Mucosa of stomach (tissue), 1 donor: ENCODE measurements around the gene PPP2R1B.

Experiments
- H3K27me3 ChIP-seq: one replicate; pipeline ENCODE4 v1.7.0; 2013; ENCODE audit warnings: mild to moderate bottlenecking, low read length; ENCODE audit not compliant: control insufficient read depth, insufficient read depth
- H3K36me3 ChIP-seq: one replicate; pipeline ENCODE4 v1.7.0; 2013; ENCODE audit warnings: low read length; ENCODE audit not compliant: control insufficient read depth, insufficient read depth
- H3K4me1 ChIP-seq: one replicate; pipeline ENCODE4 v1.7.0; 2013; ENCODE audit warnings: mild to moderate bottlenecking, low read length; ENCODE audit not compliant: control insufficient read depth, insufficient read depth
- H3K4me3 ChIP-seq: one replicate; pipeline ENCODE4 v1.7.0; 2013; ENCODE audit warnings: low read length
- H3K9ac ChIP-seq: one replicate; pipeline ENCODE4 v1.7.0; 2013; ENCODE audit warnings: mild to moderate bottlenecking, low read length, moderate library complexity
- H3K9me3 ChIP-seq: one replicate; pipeline ENCODE4 v1.7.0; 2013; ENCODE audit warnings: mild to moderate bottlenecking, low read length, moderate library complexity; ENCODE audit not compliant: control insufficient read depth
- donor health status: Pancreatic carcinoma.

PPP2R1B gene

GRCh38 chr11:111729831-111730311 is 36.3 kb downstream of the PPP2R1B start:
- H3K4me1 ChIP-seq, result peaks cover 29% of the 10 kb centered on the region
- H3K36me3 ChIP-seq, result no peaks in the 10 kb centered on the region
- no peaks in the 10 kb centered on the region for H3K9me3 ChIP-seq
- H3K4me3 ChIP-seq, result no peak overlapping the region
- no peak overlapping the region for H3K9ac ChIP-seq
- H3K27me3 ChIP-seq, result no peaks in the 10 kb centered on the region

DNA sequence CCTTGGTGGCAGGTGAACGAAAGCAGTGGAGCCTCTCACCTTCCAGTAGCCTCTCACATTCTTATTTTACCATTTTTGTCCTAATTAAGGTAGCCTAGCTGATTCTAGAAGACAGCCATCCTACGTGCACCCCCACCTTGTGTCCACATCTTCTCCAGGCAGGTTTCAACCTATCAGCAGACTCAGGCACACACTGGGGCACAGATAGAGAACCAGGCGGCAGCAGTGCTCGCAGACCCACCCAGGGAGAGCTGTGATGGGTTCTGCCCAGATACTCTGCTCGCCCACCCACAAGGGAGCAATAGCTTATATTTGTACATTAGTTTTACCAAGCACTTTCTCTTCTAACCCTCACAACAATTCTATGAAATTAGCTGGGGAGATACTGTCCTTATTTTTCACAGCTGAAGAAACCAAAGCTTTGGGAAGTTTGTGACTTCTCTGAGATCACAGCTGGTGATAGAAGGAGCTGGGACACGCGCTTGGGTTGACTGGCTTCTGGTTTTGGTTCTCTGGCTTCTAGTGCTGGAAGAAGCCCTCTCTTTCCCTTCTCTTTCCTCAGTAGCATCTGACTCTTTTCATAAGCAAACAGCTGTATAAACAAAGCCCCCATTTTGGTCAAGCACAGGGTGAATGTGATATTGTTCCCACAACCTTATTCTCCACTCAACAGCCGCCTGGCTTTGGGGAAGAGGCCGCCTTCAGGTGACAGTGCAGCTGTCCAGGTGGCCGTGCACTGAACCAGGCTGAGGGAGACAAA is 36.9 kb downstream of the PPP2R1B start:
- H3K9ac ChIP-seq, result no peak overlapping the region
- no peaks in the 10 kb centered on the region for H3K27me3 ChIP-seq
- H3K4me3 ChIP-seq, result no peak overlapping the region
- no peaks in the 10 kb centered on the region for H3K36me3 ChIP-seq
- H3K9me3 ChIP-seq, result no peaks in the 10 kb centered on the region
- peaks cover 23% of the 10 kb centered on the region for H3K4me1 ChIP-seq

DNA sequence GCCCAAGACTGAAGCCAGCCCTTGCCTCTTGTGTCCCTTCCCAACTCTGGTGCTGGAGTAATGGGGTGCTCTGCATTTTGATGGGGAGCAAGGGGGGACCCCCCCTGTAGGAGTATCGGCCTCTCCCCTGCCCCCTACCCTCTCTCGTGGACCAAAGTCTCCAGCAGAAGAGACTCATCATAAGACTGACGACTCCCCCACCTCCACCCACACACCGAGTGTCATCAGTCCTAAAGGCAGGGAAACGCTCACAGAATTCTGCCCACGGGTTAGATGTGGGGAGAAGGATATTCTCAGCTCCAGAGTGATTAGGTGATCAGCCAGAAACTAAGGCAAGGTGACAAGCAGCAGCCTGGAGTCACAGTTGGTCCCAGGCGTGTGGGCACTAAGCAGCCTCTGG is 38.8 kb downstream of the PPP2R1B start:
- H3K4me1 ChIP-seq, result peaks cover 15% of the 10 kb centered on the region
- no peak overlapping the region for H3K9ac ChIP-seq
- no peaks in the 10 kb centered on the region for H3K9me3 ChIP-seq
- H3K36me3 ChIP-seq, result peaks cover 2% of the 10 kb centered on the region
- no peak overlapping the region for H3K4me3 ChIP-seq
- no peaks in the 10 kb centered on the region for H3K27me3 ChIP-seq

DNA sequence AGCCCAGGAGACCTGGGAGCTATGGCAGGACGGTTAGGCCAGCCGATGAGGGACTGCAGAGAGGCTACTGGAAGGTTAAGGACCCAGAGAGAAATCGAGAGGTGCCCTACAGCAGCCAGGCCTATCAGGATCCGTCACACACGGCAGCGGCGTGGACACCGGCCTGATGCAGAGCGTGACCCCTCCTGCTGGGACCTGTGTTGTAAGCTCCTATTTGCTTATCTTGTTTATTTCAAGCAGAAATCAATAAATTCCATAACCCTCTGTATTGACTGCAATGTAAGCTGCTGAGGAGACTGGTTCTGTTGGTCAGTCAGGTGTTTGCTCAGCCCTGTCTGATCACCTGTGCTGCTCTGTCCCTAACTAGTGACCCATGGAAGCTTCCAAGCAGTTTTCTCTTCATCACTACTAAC is 39.9 kb downstream of the PPP2R1B start:
- no peak overlapping the region for H3K9ac ChIP-seq

GRCh38 chr11:111725621-111726020 is 40.6 kb downstream of the PPP2R1B start:
- Histone ChIP-seq H3K4me1 (peaks cover 12% of the 10 kb centered on the region), H3K4me3 (no peak overlapping the region), H3K9ac (no peak overlapping the region), H3K27me3 (no peaks in the 10 kb centered on the region), H3K9me3 (no peaks in the 10 kb centered on the region), H3K36me3 (peaks cover 11% of the 10 kb centered on the region)

More for the DNA sequence above, 39.9 kb downstream of the PPP2R1B start:
- H3K27me3 ChIP-seq, result no peaks in the 10 kb centered on the region
- peaks cover 5% of the 10 kb centered on the region for H3K36me3 ChIP-seq
- H3K4me3 ChIP-seq, result no peak overlapping the region
- peaks cover 12% of the 10 kb centered on the region for H3K4me1 ChIP-seq
- H3K9me3 ChIP-seq, result no peaks in the 10 kb centered on the region

DNA sequence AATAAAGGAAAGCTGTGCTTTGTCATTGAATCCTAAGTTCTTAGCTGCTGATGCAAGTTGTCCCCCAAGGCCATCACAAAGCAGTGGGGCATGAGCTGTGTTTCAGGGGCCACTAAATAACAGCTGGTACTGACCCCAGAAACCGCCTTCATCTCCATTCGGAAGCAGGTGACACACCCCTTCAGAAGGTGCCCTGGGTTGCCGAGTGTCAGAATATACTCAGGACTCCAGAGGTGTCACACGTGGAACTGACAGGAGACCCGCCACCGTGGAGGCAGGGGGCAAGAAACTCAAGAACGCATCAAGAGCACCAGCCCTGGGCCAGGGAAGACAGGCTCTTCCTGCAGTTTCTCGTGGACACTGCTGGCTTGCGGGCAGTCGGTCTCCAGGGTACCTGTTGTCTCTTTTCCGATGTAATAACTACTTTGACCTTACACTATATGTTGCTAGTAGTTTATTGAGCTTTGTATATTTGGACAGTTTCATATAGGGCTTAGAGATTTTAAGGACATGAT is 41.5 kb downstream of the PPP2R1B start:
- Histone ChIP-seq H3K36me3 (peaks cover 19% of the 10 kb centered on the region), H3K4me1 (peaks cover 12% of the 10 kb centered on the region), H3K9ac (no peak overlapping the region)

DNA sequence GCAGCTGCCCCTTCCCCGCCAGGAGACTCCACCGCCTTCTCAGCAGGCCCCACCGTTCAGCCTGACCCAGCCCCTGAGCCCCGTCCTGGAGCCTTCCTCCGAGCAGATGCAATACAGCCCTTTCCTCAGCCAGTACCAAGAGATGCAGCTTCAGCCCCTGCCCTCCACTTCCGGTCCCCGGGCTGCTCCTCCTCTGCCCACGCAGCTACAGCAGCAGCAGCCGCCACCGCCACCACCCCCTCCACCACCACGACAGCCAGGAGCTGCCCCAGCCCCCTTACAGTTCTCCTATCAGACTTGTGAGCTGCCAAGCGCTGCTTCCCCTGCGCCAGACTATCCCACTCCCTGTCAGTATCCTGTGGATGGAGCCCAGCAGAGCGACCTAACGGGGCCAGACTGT is 42.6 kb downstream of the PPP2R1B start:
- Histone ChIP-seq H3K4me3 (no peak overlapping the region), H3K27me3 (no peaks in the 10 kb centered on the region), H3K36me3 (peaks cover 19% of the 10 kb centered on the region), H3K4me1 (peaks cover 20% of the 10 kb centered on the region), H3K9ac (no peak overlapping the region), H3K9me3 (no peaks in the 10 kb centered on the region)

More for the DNA sequence above, 41.5 kb downstream of the PPP2R1B start:
- no peaks in the 10 kb centered on the region for H3K9me3 ChIP-seq
- H3K4me3 ChIP-seq, result no peak overlapping the region
- no peaks in the 10 kb centered on the region for H3K27me3 ChIP-seq

- H3K9me3 ChIP-seq, result no peaks in the 10 kb centered on the region
- no peaks in the 10 kb centered on the region for H3K27me3 ChIP-seq
- no peak overlapping the region for H3K9ac ChIP-seq
- peaks cover 19% of the 10 kb centered on the region for H3K36me3 ChIP-seq
- H3K4me1 ChIP-seq, result peaks cover 21% of the 10 kb centered on the region
- H3K4me3 ChIP-seq, result no peak overlapping the region
Observed at GRCh38 chr11:111722501-111722900, 43.7 kb downstream of the PPP2R1B start.

DNA sequence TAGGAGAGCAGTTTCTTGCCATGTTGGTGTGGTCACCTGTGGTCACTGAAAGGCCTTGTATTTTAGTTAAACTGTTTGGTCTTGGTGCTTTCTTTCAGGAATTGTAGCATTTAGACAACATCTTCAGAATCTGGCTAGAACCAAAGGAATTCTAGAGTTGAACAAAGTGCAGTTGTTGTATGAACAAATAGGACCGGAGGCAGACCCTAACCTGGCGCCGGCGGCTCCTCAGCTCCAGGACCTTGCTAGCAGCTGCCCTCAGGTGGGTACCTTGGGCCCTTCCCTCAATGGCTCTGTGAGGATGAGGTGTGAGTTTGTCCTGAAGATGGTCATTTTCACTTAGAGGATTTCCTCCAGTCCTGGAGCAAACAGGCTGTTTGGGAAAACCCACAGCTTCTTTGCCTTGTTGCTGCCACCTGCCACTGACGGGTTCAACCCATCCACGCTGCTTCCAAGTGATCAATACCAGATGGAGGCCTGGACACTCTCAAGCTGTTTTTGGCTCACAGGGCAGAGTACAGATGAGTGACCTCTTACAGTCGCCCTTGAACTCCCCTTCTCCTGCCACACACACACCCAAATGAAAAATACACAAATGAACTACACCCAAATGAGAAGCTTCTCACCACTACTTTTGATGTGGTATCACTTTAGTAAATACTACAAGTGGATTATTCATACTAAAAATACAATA is 45.2 kb downstream of the PPP2R1B start:
- no peak overlapping the region for H3K4me3 ChIP-seq
- H3K9ac ChIP-seq, result no peak overlapping the region
- H3K27me3 ChIP-seq, result no peaks in the 10 kb centered on the region
- H3K4me1 ChIP-seq, result peaks cover 21% of the 10 kb centered on the region
- no peaks in the 10 kb centered on the region for H3K9me3 ChIP-seq
- peaks cover 19% of the 10 kb centered on the region for H3K36me3 ChIP-seq

DNA sequence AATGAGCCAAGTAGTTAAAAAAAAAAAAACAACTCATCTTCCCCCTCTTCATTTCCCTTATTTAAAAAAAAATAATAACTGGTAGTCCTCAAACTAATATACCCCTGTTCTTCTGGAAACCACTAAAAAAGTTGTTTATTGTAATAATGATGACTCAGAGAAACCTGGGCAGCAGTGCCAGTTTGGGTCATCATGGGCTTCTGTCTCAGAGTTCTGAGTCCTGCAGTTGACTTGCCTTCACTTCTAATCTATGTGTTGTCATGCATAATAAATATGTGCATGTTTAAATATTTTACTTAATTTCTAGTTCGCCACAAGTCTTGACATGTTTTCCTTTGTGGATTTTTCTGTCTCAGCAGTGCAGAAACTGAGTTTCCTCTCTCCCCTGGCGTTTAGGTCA is 46.8 kb downstream of the PPP2R1B start:
- no peak overlapping the region for H3K4me3 ChIP-seq
- H3K4me1 ChIP-seq, result peaks cover 21% of the 10 kb centered on the region
- H3K36me3 ChIP-seq, result peaks cover 19% of the 10 kb centered on the region
- H3K9ac ChIP-seq, result no peak overlapping the region
- H3K9me3 ChIP-seq, result no peaks in the 10 kb centered on the region
- no peaks in the 10 kb centered on the region for H3K27me3 ChIP-seq

GRCh38 chr11:111718859-111719258 is 47.3 kb downstream of the PPP2R1B start:
- Histone ChIP-seq H3K9ac (no peak overlapping the region), H3K27me3 (no peaks in the 10 kb centered on the region), H3K4me1 (peaks cover 21% of the 10 kb centered on the region), H3K36me3 (peaks cover 19% of the 10 kb centered on the region), H3K4me3 (no peak overlapping the region), H3K9me3 (no peaks in the 10 kb centered on the region)

DNA sequence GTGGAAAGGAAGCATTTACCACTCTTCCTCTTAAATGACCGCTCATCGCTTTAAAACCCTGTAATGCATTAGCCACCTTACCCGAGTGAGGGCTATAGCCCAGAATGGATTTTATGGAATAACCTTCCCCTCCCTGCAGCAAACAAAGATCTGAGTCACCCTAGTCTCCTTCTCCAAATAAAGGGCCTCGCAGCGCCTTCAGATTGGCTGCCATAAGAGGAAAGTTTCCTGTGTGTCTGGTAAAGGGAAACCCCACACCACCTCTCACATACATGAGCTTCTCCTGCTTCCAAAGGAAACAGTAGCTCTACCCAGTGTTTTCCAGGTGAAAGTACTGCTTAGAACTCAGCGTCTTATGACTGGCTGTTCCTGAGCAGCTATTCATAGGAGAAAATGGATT is 47.8 kb downstream of the PPP2R1B start:
- H3K36me3 ChIP-seq, result peaks cover 19% of the 10 kb centered on the region
- no peak overlapping the region for H3K4me3 ChIP-seq

More for the DNA sequence above, 47.8 kb downstream of the PPP2R1B start:
- H3K9me3 ChIP-seq, result no peaks in the 10 kb centered on the region
- no peak overlapping the region for H3K9ac ChIP-seq
- H3K27me3 ChIP-seq, result no peaks in the 10 kb centered on the region
- H3K4me1 ChIP-seq, result peaks cover 21% of the 10 kb centered on the region
